Keratinocyte (primary cell): ENCODE measurements around the gene ZNF358. TPM values are rescaled to one million over a fixed set of nuclear protein-coding genes. Genes with fewer than 3 reads are reported as not detected.

Source experiments
- DNase-seq: peaks from one replicate; pipeline ENCODE4 v3.0.0-alpha.2; 2011; ENCODE audit warnings: low read depth, missing footprints, low spot score
- FAIRE-seq: peaks from 2 replicates; lab custom pipeline; 2011; peaks lifted over from hg19 to GRCh38; lab: Jason Lieb, UNC
- H2AFZ ChIP-seq: 2 replicates; pipeline ENCODE4 v1.6.0; 2012; ENCODE audit warnings: low read length, control low read depth, inconsistent platforms; ENCODE audit not compliant: control insufficient read depth
- H3K27ac ChIP-seq: 2 replicates; pipeline ENCODE4 v1.5.1; 2011; ENCODE audit warnings: low read length; ENCODE audit not compliant: control insufficient read depth, insufficient read depth
- H3K27me3 ChIP-seq: 3 replicates; pipeline ENCODE4 v1.6.0; 2011; ENCODE audit warnings: low read length; ENCODE audit not compliant: control insufficient read depth, insufficient read depth; ENCODE audit errors: extremely low read depth
- H3K36me3 ChIP-seq, 2 experiments: 2 replicates in 1 of 2; 3 replicates in 1 of 2; pipeline ENCODE4 v1.5.1; 2011; ENCODE audit warnings: low read length in 2 of 2, mild to moderate bottlenecking in 1 of 2; ENCODE audit not compliant: control insufficient read depth in 2 of 2, insufficient read depth in 2 of 2; ENCODE audit errors: extremely low read depth in 1 of 2
- H3K4me1 ChIP-seq: 3 replicates; pipeline ENCODE4 v1.5.1; 2011; ENCODE audit warnings: low read length; ENCODE audit not compliant: control insufficient read depth, insufficient read depth; ENCODE audit errors: extremely low read depth
- H3K4me2 ChIP-seq: 3 replicates; pipeline ENCODE4 v1.6.0; 2011; ENCODE audit warnings: low read depth, low read length; ENCODE audit not compliant: control insufficient read depth, insufficient read depth; ENCODE audit errors: extremely low read depth
- H3K4me3 ChIP-seq, 3 experiments: fragments of 200-600 bp in 1 of 3; sonication (generic) in 1 of 3; 2 replicates in 2 of 3; 3 replicates in 1 of 3; pipeline ENCODE4 v1.5.1; 2011 to 2016; ENCODE audit warnings: low read length in 3 of 3, mild to moderate bottlenecking in 3 of 3, control low read depth in 2 of 3, inconsistent platforms in 1 of 3, low read depth in 1 of 3, mixed read lengths in 1 of 3, mixed run types in 1 of 3, moderate library complexity in 1 of 3; ENCODE audit not compliant: control insufficient read depth in 2 of 3, insufficient read depth in 2 of 3; ENCODE audit errors: extremely low read depth in 1 of 3
- H3K79me2 ChIP-seq: 2 replicates; pipeline ENCODE4 v1.6.0; 2012; ENCODE audit warnings: low read length; ENCODE audit not compliant: control insufficient read depth, insufficient read depth
- H3K9ac ChIP-seq: 3 replicates; pipeline ENCODE4 v1.6.0; 2011; ENCODE audit warnings: low read length; ENCODE audit not compliant: control insufficient read depth, insufficient read depth; ENCODE audit errors: extremely low read depth
- H3K9me1 ChIP-seq: 3 replicates; pipeline ENCODE4 v1.6.0; 2011; ENCODE audit warnings: low read length; ENCODE audit not compliant: control insufficient read depth, insufficient read depth; ENCODE audit errors: extremely low read depth
- H3K9me3 ChIP-seq: 2 replicates; pipeline ENCODE4 v1.5.1; 2012; ENCODE audit warnings: low read depth, low read length; ENCODE audit not compliant: control insufficient read depth
- H4K20me1 ChIP-seq: 3 replicates; pipeline ENCODE4 v1.6.0; 2011; ENCODE audit warnings: low read length; ENCODE audit not compliant: control insufficient read depth, insufficient read depth; ENCODE audit errors: extremely low read depth
- CTCF ChIP-seq, 3 experiments: IDR thresholded peaks in 1 of 3; conservative IDR thresholded peaks in 1 of 3; optimal IDR thresholded peaks in 1 of 3; 2 replicates in 2 of 3; 3 replicates in 1 of 3; pipeline versions ENCODE3 to v1.5.1; 2011; ENCODE audit warnings: low read length in 3 of 3, mild to moderate bottlenecking in 3 of 3, moderate library complexity in 2 of 3, control low read depth in 1 of 3, inconsistent platforms in 1 of 3; ENCODE audit not compliant: insufficient read depth in 2 of 3; ENCODE audit errors: extremely low read depth in 1 of 3
- EZH2 ChIP-seq: IDR thresholded peaks from one replicate; pipeline ENCODE4 v1.6.1; 2012; ENCODE audit warnings: inconsistent platforms, mild to moderate bottlenecking, low read length, moderate library complexity
- dilution Hi-C: fragments of 300-500 bp; cut with MboI; formaldehyde crosslinking; loops from one replicate; pipeline ENCODE4 v1.7.0; 2020; ENCODE audit warnings: low sequenced_read_pairs; ENCODE audit not compliant: extremely low pct_ligation_motif_present
- polyA plus RNA-seq, 5 experiments: library from polyadenylated mRNA; depleted of rRNA in 3 of 5; stranded (reverse) in 3 of 5; stranded (forward) in 1 of 5; unstranded in 1 of 5; fragments of >200 nt; gene quantifications; 1 replicate in 1 of 5; 2 replicates in 3 of 5; 3 replicates in 1 of 5; pipeline versions ENCODE4 v1.2.1 to v1.2.3, GENCODE V29; 2011 to 2012; ENCODE audit warnings: missing spikeins in 2 of 5, low read depth in 1 of 5, low replicate concordance in 1 of 5

ZNF358 gene
- polyA plus RNA-seq, 1 donor (not counting 4 experiments of a cell fraction or from before 2014, with no cell fraction given): 8.5 TPM

GRCh38 chr19:7513809-7514642 is 1.9 kb upstream of the ZNF358 start:
- no peaks in the 10 kb centered on the region for H3K27me3 ChIP-seq
- H3K79me2 ChIP-seq: no peaks in the 10 kb centered on the region
- DNase-seq: no peak
- no peak overlapping the region for H3K4me2 ChIP-seq
- peaks cover 13% of the 10 kb centered on the region for H3K4me1 ChIP-seq
- no peak for TF ChIP-seq EZH2
- TF ChIP-seq CTCF (optimal IDR thresholded peaks at IDR 0.05 in 1 of 3, IDR thresholded peaks at IDR 0.05 in 1 of 3, conservative IDR thresholded peaks at IDR 0.05 in 1 of 3; ENCODE audit: extremely low read depth in 1 of 3, insufficient read depth in 2 of 3, low read length in 3 of 3): no peak
- H4K20me1 ChIP-seq: no peaks in the 10 kb centered on the region
- no peak overlapping the region for H3K27ac ChIP-seq
- no peak overlapping the region for H3K9ac ChIP-seq
- H2AFZ ChIP-seq: no peak overlapping the region
- no peaks in the 10 kb centered on the region for H3K36me3 ChIP-seq
- FAIRE-seq: no peak
- H3K9me3 ChIP-seq: no peaks in the 10 kb centered on the region
- dilution Hi-C loops: no loop called here
- H3K4me3 ChIP-seq: no peak overlapping the region
- H3K9me1 ChIP-seq: no peaks in the 10 kb centered on the region

GRCh38 chr19:7515110-7515644 is 726 bp upstream of the ZNF358 start:
- H3K9ac ChIP-seq: peak overlapping the region; percentile 63

More at GRCh38 chr19:7515110-7515644, 726 bp upstream of the ZNF358 start:
- FAIRE-seq (peak; percentile 34), DNase-seq (no peak)
- Histone ChIP-seq H3K79me2 (no peaks in the 10 kb centered on the region), H3K36me3 (no peaks in the 10 kb centered on the region), H3K4me3 (peak overlapping the region in 2 of 3 experiments; percentile 61 to 64), H3K9me1 (no peaks in the 10 kb centered on the region), H3K27ac (no peak overlapping the region), H3K4me2 (peak overlapping the region; percentile 61), H3K4me1 (peaks cover 13% of the 10 kb centered on the region), H3K9me3 (no peaks in the 10 kb centered on the region), H4K20me1 (no peaks in the 10 kb centered on the region), H2AFZ (peak overlapping the region; percentile 99), H3K27me3 (no peaks in the 10 kb centered on the region)
- TF ChIP-seq EZH2: no peak
- no peak for TF ChIP-seq CTCF (optimal IDR thresholded peaks at IDR 0.05 in 1 of 3, IDR thresholded peaks at IDR 0.05 in 1 of 3, conservative IDR thresholded peaks at IDR 0.05 in 1 of 3; ENCODE audit: extremely low read depth in 1 of 3, insufficient read depth in 2 of 3, low read length in 3 of 3)
- dilution Hi-C loops: no loop called here
